Panc1 (cell line): ENCODE measurements around the gene LACTB. TPM values are rescaled to one million over a fixed set of nuclear protein-coding genes. Genes with fewer than 3 reads are reported as not detected.

ENCODE experiments used
- ATAC-seq: fragments of 200-7000 bp; cut with Tn5 transposase; 2 replicates; pipeline ENCODE4 v1.9.1; 2020; ENCODE audit warnings: mild to moderate bottlenecking, moderate library complexity
- BruUV-seq: library from RNA; stranded (reverse); fragments of 400-500 nt; replicated peaks from 2 replicates; lab custom pipeline; 2021; lab: Mats Ljungman, UMichigan
- CTCF ChIA-PET: fragments of 300-600 bp; sonication (Branson Sonifier 250); formaldehyde crosslinking; loops from one replicate; lab custom pipeline; 2022; ENCODE audit warnings: antibody characterized with exemption; lab: Charles Lee
- POLR2A ChIA-PET: fragments of 300-600 bp; sonication (Branson Sonifier 250); formaldehyde crosslinking; loops from one replicate; lab custom pipeline; 2022; ENCODE audit warnings: antibody characterized with exemption; lab: Charles Lee
- DNase-seq: peaks from one replicate; pipeline ENCODE4 v3.0.0-alpha.2; 2010; ENCODE audit warnings: low read depth, low spot score
- H3K27ac ChIP-seq: 2 replicates; pipeline ENCODE4 v1.5.1; 2011; ENCODE audit warnings: mild to moderate bottlenecking, low read length, inconsistent platforms
- H3K27me3 ChIP-seq: fragments of 200-500 bp; sonication (Bioruptor generic); 2 replicates; pipeline ENCODE4 v1.6.0; 2014; ENCODE audit warnings: low read length, inconsistent platforms; ENCODE audit not compliant: control insufficient read depth, insufficient read depth
- H3K36me3 ChIP-seq: fragments of 200-500 bp; sonication (Bioruptor generic); 2 replicates; pipeline ENCODE4 v1.5.1; 2014; ENCODE audit warnings: inconsistent platforms, mild to moderate bottlenecking, low read length, moderate library complexity; ENCODE audit not compliant: control insufficient read depth, insufficient read depth
- H3K4me1 ChIP-seq: 2 replicates; pipeline ENCODE4 v1.5.1; 2011; ENCODE audit warnings: inconsistent platforms, mild to moderate bottlenecking, low read length, moderate library complexity; ENCODE audit not compliant: control insufficient read depth, insufficient read depth
- H3K4me3 ChIP-seq, 2 experiments: 2 replicates each; pipeline ENCODE4 v1.5.1; 2011 to 2012; ENCODE audit warnings: low read depth in 2 of 2, low read length in 2 of 2, mild to moderate bottlenecking in 2 of 2, inconsistent platforms in 1 of 2, moderate library complexity in 1 of 2
- H3K9me3 ChIP-seq: fragments of 200-500 bp; sonication (Bioruptor generic); 2 replicates; pipeline ENCODE4 v1.5.1; 2014; ENCODE audit warnings: low read depth, mild to moderate bottlenecking, inconsistent platforms, low read length, moderate library complexity; ENCODE audit not compliant: control insufficient read depth, insufficient read depth
- CTCF ChIP-seq: fragments of 450-650 bp; IDR thresholded peaks from 2 replicates; pipeline ENCODE4 v1.5.1; 2017; ENCODE audit warnings: mild to moderate bottlenecking
- POLR2AphosphoS5 ChIP-seq: IDR thresholded peaks from 2 replicates; pipeline ENCODE4 v1.6.1; 2012; ENCODE audit warnings: mild to moderate bottlenecking, low read depth, low read length, moderate library complexity
- REST ChIP-seq, 2 experiments: IDR thresholded peaks; 2 replicates each; pipeline ENCODE4 v1.6.1; 2011 to 2012; ENCODE audit warnings: low read depth in 2 of 2, control low read depth in 1 of 2, low read length in 1 of 2, mild to moderate bottlenecking in 1 of 2, moderate library complexity in 1 of 2; ENCODE audit not compliant: insufficient read depth in 1 of 2
- SIN3A ChIP-seq: IDR thresholded peaks from 2 replicates; pipeline ENCODE4 v1.6.1; 2012; ENCODE audit warnings: low read depth, mild to moderate bottlenecking, low read length, moderate library complexity, borderline replicate concordance; ENCODE audit not compliant: insufficient read depth
- TCF7L2 ChIP-seq: IDR thresholded peaks from 2 replicates; pipeline ENCODE4 v1.6.1; 2011; ENCODE audit warnings: mild to moderate bottlenecking, low read depth, low read length, inconsistent platforms
- in situ Hi-C: cut with HindIII; loops from 2 replicates; pipeline ENCODE4 v1.10.0; 2016; ENCODE audit warnings: low sequenced_read_pairs, low pct_unique_long_range_greater_than_20kb
- intact Hi-C: fragments of 100-400 bp; cut with micrococcal nuclease; formaldehyde crosslinking; loops from one replicate; pipeline ENCODE4 v1.10.0; 2022; ENCODE audit not compliant: unreplicated experiment
- total RNA-seq: library from RNA; stranded (reverse); gene quantifications from one replicate; pipeline ENCODE4 v1.2.1, GENCODE V29; 2021; ENCODE audit not compliant: unreplicated experiment

The LACTB gene
- total RNA-seq, 1 experiment from 2014 or later: 18.4 TPM

- CTCF ChIA-PET: interaction anchor here (0.7 kb wide), 1 partner anchor 9 kb away, joined by 6 read pairs; no protein-coding TSS in a partner anchor
- POLR2A ChIA-PET: no interaction called here
- ATAC-seq (no peak), DNase-seq (no peak)
- TF ChIP-seq SIN3A (no peak), POLR2AphosphoS5 (peak; percentile 15; the same call in 1 of the 2 replicates)
- BruUV-seq: no TSS peak
- peaks cover 2% of the 10 kb centered on the region for H3K36me3 ChIP-seq
- intact Hi-C loops (no loop called here), in situ Hi-C loops (no loop called here)
- no peak overlapping the region for H3K27ac ChIP-seq
- no peak overlapping the region for H3K4me3 ChIP-seq
- H3K4me1 ChIP-seq: peaks cover 6% of the 10 kb centered on the region; the same call in 1 of the 2 replicates
- H3K27me3 ChIP-seq: no peaks in the 10 kb centered on the region
- no peaks in the 10 kb centered on the region for H3K9me3 ChIP-seq
These were observed 48.8 kb upstream of the LACTB start for GRCh38 chr15:63072809-63073277.

GRCh38 chr15:63073497-63074172 is 48.0 kb upstream of the LACTB start:
- peaks cover 2% of the 10 kb centered on the region for H3K36me3 ChIP-seq
- H3K27ac ChIP-seq: no peak overlapping the region
- peaks cover 6% of the 10 kb centered on the region; the same call in 1 of the 2 replicates for H3K4me1 ChIP-seq
- in situ Hi-C loops: no loop called here
- BruUV-seq: no TSS peak
- ChIA-PET POLR2A (no interaction called here), CTCF (interaction anchor here (0.9 kb wide), 1 partner anchor 13 kb away, joined by 3 read pairs; no protein-coding TSS in a partner anchor)
- TF ChIP-seq TCF7L2 (no peak), REST (IDR thresholded peaks at IDR 0.05; ENCODE audit: insufficient read depth in 1 of 2, low read depth in 2 of 2, low read length in 1 of 2) (no peak), SIN3A (no peak), POLR2AphosphoS5 (no peak), CTCF (no peak)
- H3K4me3 ChIP-seq: no peak overlapping the region
- H3K9me3 ChIP-seq: no peaks in the 10 kb centered on the region
- DNase-seq (no peak), ATAC-seq (peak; percentile 59)
- intact Hi-C loops: no loop called here
- no peaks in the 10 kb centered on the region for H3K27me3 ChIP-seq
